ENCODE data around the gene SLC22A23.

Gene SLC22A23

DNA sequence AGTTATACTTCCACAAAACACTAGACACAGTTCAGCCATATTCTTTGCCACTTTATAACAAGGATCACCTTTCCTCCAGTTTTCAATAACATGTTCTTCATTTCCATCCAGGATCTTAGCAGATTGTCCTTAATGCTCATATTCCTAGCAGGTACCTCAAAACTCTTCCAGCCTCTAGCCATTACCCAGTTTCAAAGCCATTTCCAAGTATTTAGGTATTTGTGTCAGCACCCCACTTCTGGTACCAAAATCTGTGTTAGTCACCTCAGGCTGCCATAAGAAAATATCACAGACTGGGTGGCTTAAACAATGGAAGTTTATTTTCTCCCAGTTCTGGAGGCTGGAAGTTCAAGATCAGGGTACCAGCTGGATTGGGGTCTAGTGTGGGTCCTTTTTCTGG lies 23.2 kb upstream of the SLC22A23 start:
- no peak for DNase-seq (ENCODE audit: low read depth, low spot score)
- no peak overlapping the region for H3K4me3 ChIP-seq (ENCODE audit: low read length)

DNA sequence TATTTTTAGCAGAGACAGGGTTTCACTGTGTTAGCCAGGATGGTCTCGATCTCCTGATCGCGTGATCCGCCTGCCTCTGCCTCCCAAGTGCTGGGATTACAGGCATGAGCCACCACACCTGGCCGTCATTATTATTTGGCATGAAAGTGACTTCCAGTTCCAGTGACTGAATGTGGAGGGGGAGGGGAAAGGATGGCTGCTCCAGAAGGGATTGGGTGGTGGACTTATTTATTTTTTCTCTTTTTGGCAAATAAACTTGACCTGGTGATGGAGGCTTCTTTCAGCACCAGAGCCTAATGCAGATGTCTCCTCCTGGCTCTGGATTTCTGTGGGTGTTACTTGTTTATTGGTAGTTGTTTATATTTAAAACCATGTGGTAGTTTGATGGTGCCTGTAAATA lies 16.9 kb upstream of the SLC22A23 start:
- H3K4me3 ChIP-seq (ENCODE audit: low read length), result no peak overlapping the region
- DNase-seq (ENCODE audit: low read depth, low spot score), result no peak

DNA sequence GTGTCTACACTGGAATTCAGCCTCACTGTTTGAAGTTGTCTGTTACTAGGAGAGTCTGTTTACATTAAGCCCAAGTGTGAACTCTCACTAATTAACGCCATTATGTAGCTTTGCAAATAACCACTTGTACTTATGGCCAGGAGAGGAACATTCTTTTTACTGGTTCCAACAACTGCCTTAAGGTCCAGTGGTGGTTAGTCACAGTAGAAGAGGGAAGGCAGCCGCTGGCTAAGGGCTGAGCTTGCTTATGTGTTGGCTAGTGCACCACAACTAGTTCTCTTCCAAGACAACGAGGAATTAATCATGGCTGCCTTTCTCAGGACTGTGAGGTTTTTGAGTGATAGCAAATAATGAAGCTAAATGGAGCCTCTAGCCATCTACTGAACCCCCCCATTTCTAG lies 14.9 kb upstream of the SLC22A23 start:
- DNase-seq (ENCODE audit: low read depth, low spot score), result no peak
- H3K4me3 ChIP-seq (ENCODE audit: low read length), result no peak overlapping the region

DNA sequence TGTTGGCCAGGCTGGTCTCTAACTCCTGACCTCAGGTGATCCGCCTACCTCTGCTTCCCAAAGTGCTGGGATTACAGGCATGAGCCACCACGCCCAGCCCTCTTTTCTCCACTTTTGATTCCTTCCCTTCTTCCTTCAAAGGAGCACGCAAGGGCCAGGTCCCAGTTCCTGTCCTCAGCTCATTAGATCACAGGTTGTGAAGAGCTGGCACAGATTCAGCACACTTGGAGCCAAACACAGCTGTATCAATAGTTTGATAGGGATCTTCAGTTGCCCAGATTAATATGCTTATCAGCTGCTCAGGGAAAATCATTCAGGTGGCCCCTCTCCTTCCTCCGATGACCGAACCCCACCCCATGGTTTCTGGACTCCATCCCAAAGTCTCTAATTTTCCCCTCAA lies 14.4 kb upstream of the SLC22A23 start:
- no peak for DNase-seq (ENCODE audit: low read depth, low spot score)
- H3K4me3 ChIP-seq (ENCODE audit: low read length), result no peak overlapping the region

DNA sequence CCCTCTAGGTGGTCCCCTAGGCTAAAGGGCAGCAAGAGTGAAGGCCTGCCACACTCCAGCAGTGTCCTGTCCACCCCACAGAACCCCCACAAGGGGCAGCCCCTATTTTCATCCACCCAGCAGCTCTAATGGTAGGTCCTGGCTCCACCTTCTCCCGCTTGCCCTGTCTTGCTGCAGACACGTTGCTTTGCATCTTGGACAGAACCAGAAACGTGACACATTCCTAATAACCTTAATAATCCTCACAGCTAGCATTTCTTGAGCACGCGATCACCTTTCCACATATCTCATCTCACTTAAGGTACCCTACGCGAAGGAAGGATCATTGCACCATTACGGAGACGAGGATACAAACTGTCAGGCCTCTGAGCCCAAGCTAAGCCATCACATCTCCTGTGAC lies 11.7 kb upstream of the SLC22A23 start:
- no peak overlapping the region for H3K4me3 ChIP-seq (ENCODE audit: low read length)

DNA sequence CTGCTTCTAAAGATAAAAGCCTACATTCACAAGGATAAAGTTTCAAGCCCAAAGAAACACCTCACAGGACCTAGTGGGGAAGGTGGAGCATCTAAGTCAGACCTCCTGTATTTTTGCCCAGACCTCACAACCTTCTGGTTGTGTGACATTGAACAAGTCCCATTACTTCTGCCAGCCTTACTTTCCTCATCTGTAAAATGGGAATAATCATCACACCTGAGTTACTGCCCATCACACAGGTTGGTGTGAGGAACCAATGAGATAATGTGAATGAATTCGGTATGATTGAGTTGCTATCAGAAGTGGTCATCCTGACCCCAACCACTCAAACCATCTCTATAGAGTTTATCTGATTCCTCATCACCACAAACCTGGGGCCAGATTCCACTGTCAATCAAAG lies 11.1 kb upstream of the SLC22A23 start:
- no peak for DNase-seq (ENCODE audit: low read depth, low spot score)
- H3K4me3 ChIP-seq (ENCODE audit: low read length), result no peak overlapping the region

More for the DNA sequence above, 11.7 kb upstream of the SLC22A23 start:
- no peak for DNase-seq (ENCODE audit: low read depth, low spot score)

DNA sequence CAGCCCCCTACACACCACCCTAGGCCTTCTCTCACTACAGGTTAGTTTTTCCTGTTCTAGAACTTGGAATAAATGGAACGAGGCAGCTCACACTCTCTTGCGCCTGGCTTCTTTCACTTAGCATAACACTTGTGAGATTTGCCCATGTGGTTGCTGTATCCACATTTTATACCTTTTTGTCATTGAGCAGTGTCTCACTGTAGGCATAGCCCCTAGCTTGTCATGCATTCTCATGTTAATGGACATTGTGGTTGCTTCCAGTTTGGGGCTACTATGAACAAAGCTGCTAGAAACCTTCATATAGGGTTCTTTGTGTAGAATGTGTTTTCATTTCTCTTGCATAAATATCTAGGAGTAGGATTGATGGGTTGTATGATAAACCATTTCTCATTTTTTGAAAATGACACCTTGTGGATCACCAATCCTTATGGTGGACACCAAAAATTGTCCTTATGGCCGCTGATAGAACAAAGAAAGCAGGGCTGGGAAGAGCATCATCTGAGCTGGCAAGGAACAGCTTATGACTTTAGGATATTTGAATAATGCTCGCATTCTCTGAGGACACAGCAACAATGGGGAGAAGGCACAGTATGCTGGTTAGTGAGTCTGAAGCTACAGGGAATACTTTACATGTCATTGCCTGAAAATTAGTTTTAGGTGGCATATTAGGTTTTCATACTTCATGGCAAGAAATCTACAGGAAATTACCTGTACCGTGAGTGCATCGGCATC lies 9.8 kb upstream of the SLC22A23 start:
- H3K4me3 ChIP-seq (ENCODE audit: low read length), result no peak overlapping the region
- no peak for DNase-seq (ENCODE audit: low read depth, low spot score)

DNA sequence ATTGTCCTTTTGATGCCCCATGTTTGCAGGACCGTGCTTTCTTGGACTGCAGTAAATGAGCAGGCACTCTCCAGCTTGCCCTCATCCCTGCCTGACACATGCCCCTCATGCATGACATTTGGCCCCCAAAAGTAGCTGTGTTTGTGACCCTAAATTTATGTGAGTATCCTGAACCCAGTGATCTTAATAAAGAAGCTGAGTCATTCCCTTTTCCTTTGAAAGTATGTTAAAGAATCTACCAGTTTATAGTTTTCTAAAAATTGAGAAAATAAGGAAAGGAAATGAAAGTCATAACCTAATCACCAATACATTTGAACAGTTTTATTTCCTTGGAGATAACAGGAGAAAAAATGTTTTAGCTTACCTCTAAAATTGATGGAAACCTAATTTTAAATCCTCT lies 3.4 kb upstream of the SLC22A23 start:
- no peak for DNase-seq (ENCODE audit: low read depth, low spot score)

DNA sequence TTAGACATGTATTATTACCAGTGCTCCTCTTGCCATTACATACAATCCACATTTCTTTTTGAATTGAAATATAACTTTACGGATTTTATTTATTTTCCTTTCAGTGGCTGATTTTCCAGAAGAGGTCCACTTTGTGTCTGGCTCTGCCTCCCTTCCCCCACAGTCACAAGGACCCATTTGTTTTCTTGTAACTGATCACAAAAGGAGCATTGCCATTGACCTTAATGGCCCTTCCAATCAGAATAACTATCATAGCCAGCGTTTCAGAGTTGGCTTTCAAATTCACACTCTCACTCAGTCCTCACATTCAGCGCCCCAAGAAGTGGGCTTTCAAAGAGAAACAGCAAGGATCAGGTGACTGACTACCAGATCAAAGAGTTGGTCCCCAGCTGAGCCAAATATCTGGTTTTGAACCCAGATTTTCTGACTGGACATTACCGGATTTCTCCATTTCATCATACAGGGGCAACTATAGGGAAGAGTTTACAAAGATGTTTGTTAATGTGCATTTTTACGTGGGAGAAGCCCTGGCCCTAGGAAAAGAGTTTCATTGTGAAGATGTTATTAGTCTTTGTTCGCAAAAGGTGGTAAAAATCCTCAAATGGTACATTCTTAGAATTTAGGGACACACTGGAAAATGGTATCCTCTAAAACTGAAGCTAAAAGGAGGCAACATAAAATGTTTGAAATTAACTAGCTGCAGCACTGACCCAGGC lies 2.0 kb upstream of the SLC22A23 start:
- no peak overlapping the region for H3K4me3 ChIP-seq (ENCODE audit: low read length)

More for the DNA sequence above, 3.4 kb upstream of the SLC22A23 start:
- no peak overlapping the region for H3K4me3 ChIP-seq (ENCODE audit: low read length)

DNA sequence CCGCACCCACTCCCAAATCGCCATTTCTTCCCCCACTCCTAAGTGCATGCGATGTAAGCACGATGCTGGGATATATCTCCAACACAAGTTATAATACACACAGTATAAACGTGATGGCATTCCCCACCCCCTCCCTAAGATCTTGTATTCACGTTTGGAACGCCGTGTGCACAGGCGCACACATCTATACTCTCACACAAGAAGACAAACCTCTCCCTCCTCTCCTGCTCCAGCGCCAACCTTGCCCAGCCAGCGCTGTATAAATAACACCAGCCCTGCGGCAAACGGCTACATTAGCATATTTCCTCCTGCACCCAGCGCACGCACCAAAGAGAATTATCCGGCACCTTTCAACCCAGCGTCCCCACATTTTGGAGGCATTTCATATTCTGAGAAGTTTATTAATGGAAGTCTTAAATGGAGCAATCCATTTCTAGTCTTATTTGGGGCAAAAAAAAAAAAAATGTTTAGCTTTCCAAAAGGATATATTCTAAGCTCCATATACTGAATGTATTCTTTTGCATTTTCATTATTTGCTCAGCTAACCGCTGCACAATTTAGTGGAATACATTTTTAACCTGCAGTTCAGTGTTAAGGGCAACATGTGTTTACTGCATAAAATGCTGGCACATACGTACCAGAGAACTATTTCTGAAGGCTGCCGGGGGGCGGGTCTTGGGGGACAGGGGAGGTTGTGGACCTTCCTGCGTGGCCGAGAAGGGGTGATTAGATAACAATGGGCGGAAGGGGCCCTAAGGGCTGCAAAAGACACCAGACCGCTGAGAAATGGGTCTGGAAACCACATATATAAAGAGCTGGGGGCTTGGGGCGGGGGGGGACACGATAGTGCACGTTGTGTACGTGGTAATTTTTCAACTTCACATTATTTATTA lies 1.1 kb upstream of the SLC22A23 start:
- DNase-seq (ENCODE audit: low read depth, low spot score), result peak; percentile 23

More for the DNA sequence above, 2.0 kb upstream of the SLC22A23 start:
- DNase-seq (ENCODE audit: low read depth, low spot score), result no peak

DNA sequence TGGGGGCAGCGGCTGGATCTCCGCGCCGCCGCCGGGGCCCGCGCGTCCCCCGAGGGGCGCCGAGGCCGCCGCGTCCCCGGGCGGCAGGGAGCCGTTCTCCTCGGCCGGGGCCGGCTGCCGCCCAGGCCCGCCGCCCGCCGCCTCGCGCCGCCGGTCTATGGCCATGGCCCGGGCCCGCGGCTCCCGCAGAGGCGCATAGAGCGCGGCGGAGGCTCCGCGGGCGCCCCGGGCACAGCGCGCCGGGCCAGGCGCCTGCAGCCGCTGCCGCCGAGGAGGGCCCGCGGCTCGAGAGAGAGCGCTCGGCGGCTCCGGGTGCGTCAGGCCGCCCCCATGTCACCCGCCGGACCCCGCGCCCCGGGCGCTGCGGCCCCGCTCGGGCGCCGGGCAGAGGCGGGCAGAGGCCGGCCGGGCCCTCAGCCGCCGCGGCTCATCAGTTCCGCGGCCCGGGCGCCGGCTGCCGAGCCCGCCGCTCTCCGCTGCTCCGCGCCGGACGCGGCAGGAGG lies 404 bp downstream of the SLC22A23 start:
- no peak for DNase-seq (ENCODE audit: low read depth, low spot score)
- peak overlapping the region; percentile 42 for H3K4me3 ChIP-seq (ENCODE audit: low read length)

More for the DNA sequence above, 1.1 kb upstream of the SLC22A23 start:
- H3K4me3 ChIP-seq (ENCODE audit: low read length), result peak overlapping the region; percentile 39

DNA sequence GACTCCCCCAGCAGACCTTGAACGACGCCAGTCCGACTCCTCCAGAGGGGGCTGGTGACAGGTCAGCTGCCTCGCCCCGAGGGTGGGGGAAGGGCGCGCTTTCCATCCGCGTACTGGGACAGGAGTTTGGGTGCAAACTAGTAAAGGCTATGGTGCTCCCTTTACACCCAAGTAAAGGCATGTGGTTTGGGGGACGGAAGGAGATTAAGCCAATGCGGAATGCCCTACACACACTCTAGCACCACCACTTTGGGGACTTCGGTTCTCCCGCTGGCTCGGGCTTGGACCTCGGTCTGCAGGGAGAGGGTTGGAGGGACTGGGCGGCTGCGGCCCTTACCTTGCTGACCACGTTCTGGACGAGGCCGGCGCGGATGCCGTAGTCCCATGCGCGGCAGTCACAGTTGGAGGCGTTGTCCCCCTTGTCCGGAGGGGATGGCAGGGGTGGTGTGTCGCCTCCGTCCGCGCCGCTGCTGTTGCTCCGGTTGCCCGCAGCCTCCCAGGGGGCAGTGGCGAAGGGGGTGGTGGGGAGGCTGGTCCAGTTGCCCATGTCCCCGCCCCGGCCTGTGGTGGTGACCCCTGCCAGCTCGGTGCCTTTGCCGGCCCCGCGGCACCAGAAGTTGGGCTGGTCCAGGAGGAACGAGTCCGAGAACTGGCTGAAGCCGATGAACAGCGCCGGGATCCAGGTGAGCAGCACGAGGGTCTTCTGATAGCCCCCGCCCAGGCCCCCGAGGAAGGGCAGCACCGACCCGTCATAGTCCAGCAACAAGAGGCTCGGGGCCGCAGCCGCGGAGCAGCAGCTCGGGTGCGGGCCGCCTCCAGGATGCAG lies 1.1 kb downstream of the SLC22A23 start:
- peak overlapping the region; percentile 42 for H3K4me3 ChIP-seq (ENCODE audit: low read length)
- no peak for DNase-seq (ENCODE audit: low read depth, low spot score)

DNA sequence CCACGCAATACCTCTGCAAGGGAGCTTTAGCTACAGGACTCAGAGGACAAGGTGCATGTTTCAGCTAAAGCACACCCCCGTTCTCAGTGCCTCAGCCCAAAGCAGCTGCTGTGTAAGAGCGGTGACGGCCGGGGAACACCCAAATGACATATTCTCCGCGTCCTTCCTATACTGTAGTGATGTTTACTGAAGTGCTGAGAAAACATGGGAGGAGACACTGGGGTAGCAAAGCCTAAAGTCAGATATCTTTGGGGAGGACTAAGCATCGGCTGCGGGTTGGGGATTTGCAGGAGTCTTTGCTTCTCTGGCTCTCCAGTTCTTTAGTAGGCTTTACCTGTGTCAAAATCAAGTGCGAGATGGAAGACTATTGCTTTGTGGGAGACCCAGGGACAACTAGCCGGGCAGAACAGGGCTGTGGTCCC lies 1.7 kb downstream of the SLC22A23 start:
- no peak overlapping the region for H3K4me3 ChIP-seq (ENCODE audit: low read length)

DNA sequence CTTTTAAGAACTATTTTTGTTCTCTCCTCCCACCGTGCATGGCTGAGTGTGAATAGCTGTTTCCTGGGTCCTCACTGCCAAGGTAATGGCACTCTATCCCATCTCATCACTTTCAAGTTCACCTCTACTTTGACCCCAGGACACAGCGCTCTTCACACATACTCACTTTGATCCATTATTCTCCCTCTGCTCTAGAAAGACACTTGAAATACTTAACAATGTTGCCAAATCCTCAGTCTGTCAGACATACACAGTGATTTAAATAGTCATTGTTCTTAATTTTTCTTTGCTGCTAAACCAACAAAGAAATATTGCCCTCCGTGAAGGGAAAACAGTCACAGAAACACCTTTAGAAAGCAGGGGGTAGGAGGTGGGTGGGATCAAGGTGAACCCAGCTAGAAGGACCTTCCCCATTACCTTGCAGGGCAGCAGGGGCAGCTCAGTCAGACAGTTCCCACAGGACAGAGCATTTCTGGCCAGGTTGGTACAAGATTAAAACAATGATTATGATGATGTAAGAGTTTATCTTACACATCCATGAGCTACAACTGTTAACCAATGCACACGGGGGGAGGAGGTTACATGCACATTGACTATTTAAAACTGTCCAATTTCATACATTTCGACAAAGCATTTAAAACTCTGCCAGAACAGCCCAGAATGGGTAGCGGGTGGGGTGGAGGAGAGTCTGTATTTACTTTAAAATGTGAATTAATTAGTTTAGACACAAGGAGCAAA lies 2.4 kb downstream of the SLC22A23 start:
- DNase-seq (ENCODE audit: low read depth, low spot score), result no peak
- no peak overlapping the region for H3K4me3 ChIP-seq (ENCODE audit: low read length)

More for the DNA sequence above, 1.7 kb downstream of the SLC22A23 start:
- no peak for DNase-seq (ENCODE audit: low read depth, low spot score)

DNA sequence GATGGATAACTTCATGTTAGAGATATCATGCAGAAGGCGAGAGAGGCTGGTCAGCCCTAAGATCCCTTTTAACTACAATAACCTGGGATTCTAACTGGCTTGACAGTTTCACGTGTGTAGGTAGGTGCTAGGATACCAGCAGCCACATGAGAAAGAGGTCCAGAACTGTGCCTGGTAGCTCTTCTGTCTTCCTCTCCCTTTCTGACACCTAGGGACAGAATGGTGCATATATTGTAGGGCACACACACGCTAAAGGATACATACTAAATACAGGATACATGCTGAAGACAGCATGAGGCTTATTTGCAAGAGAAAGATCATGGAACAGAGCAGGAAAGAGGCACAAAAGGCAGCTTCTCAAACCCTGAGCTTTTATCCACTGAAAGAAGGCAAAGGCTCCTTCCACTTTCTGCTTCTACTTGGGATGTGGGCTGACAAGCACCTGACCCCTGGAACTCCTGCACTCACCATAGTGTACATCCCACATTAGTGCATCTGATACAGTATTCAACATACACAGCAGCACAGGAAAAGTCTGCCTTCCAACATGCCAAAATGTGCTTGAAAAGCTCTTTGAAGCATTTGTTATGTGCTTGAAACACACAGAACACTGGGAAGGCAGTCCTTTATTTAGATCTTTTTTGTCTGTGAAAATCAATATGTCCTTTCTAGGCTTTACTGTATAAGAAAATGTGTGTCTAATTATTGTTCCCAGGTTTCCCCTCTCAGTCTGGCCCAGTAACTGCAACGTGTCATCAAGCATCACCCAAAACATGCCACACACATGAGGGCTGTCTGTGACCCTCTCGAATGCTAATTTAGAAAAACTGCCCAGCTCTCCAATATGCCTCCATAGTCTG lies 3.2 kb downstream of the SLC22A23 start:
- H3K4me3 ChIP-seq (ENCODE audit: low read length), result no peak overlapping the region
- no peak for DNase-seq (ENCODE audit: low read depth, low spot score)

DNA sequence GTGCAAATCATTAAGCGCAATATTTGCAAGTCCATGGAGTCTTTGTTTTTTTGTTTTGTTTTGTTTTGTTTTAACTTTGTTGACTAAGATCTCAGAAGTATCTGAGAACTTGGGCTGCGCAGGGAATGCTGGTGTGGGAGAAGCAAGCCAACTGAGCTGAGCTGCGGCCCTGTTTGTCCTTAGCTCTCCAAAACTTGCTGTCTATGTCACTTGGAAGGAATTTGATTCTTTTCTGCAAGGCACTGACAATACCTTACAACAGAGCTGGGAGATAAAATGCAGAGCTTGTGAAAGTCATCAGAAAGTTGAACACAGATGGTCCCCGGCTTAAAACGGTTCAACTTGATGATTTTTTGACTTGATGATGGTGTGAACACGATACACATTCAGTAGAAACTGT lies 5.4 kb downstream of the SLC22A23 start:
- no peak overlapping the region for H3K4me3 ChIP-seq (ENCODE audit: low read length)
- DNase-seq (ENCODE audit: low read depth, low spot score), result no peak

DNA sequence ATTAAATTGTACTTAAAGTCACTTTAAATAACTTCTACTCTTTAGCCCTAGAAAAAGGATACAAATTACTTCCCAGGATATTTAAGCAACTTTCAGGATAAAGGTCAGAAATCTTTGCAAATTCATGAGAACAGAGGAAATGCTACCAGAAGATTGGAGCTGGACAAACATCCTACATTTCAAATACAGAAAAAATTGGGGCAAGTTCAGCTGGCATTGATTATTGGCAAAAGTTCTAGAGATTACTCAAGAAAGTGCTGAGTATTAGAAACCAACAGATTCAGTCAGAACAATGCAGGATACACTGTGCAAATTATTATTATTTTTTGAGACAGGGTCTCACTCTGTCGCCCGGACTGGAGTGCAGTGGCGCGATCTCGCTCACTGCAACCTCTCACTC lies 6.0 kb downstream of the SLC22A23 start:
- no peak for DNase-seq (ENCODE audit: low read depth, low spot score)
- H3K4me3 ChIP-seq (ENCODE audit: low read length), result no peak overlapping the region

Data from Jurkat, Clone E6-1 (cell line).